K562 (cell line): ENCODE measurements around the gene SPEM2. TPM values are rescaled to one million over a fixed set of nuclear protein-coding genes. Genes with fewer than 3 reads are reported as not detected.

ENCODE experiments used
- ATAC-seq: fragments of 200-7000 bp; cut with Tn5 transposase; 3 replicates; pipeline ENCODE4 v1.9.1; 2020; ENCODE audit warnings: moderate library complexity
- BruUV-seq: library from RNA; stranded (reverse); fragments of 400-500 nt; replicated peaks from 2 replicates; lab custom pipeline; 2021; lab: Mats Ljungman, UMichigan
- CTCF ChIA-PET: fragments of 300-600 bp; formaldehyde crosslinking; extraction: SDS; loops from one replicate; lab custom pipeline; 2021; ENCODE audit warnings: low intra/inter-chr PET ratio; lab: Yijun Ruan, JAX
- POLR2A ChIA-PET: fragments of 300-600, 350-650 bp; sonication (Branson Sonifier 250); formaldehyde crosslinking; extraction: SDS; loops from one replicate; lab custom pipeline; 2021; ENCODE audit warnings: antibody characterized with exemption, inconsistent platforms; lab: Yijun Ruan, JAX
- DNase-seq, 4 experiments: peaks; one replicate each; pipeline versions ENCODE4 v3.0.0 to v3.0.0-alpha.2; 2011 to 2018; ENCODE audit warnings: low spot score in 3 of 4, mixed read lengths in 3 of 4; ENCODE audit errors: extremely low read depth in 1 of 4
- FAIRE-seq: peaks from 2 replicates; lab custom pipeline; 2011; peaks lifted over from hg19 to GRCh38; lab: Jason Lieb, UNC
- H2AFZ ChIP-seq: 2 replicates; pipeline ENCODE4 v1.6.0; 2011; ENCODE audit warnings: low read depth, low read length, control low read depth, inconsistent platforms
- H3K27ac ChIP-seq: fragments of 200-600 bp; 3 replicates; pipeline ENCODE4 v1.8.0; 2011; ENCODE audit warnings: low read depth, mild to moderate bottlenecking, control low read depth, inconsistent platforms, low read length, moderate library complexity, mixed read lengths; ENCODE audit errors: extremely low read depth
- H3K27me3 ChIP-seq, 2 experiments: fragments of 300-600 bp in 1 of 2; 2 replicates in 1 of 2; 3 replicates in 1 of 2; pipeline versions ENCODE4 v1.6.0 to v1.8.0; 2011; ENCODE audit warnings: inconsistent platforms in 2 of 2, low read length in 2 of 2, mild to moderate bottlenecking in 1 of 2, mixed read lengths in 1 of 2, moderate library complexity in 1 of 2; ENCODE audit not compliant: control insufficient read depth in 2 of 2, insufficient read depth in 2 of 2
- H3K36me3 ChIP-seq: fragments of 300-600 bp; 3 replicates; pipeline ENCODE4 v1.8.0; 2011; ENCODE audit warnings: mild to moderate bottlenecking, low read length, inconsistent platforms; ENCODE audit not compliant: control insufficient read depth, insufficient read depth
- H3K4me1 ChIP-seq, 2 experiments: fragments of 200-600 bp in 1 of 2; replicated peaks in 1 of 2; 2 replicates in 1 of 2; 3 replicates in 1 of 2; pipeline versions ENCODE4 v1.5.1 to v1.8.0; 2011; ENCODE audit warnings: inconsistent platforms in 2 of 2, low read length in 2 of 2, mild to moderate bottlenecking in 1 of 2, mixed read lengths in 1 of 2, moderate library complexity in 1 of 2; ENCODE audit not compliant: control insufficient read depth in 2 of 2, insufficient read depth in 2 of 2
- H3K4me2 ChIP-seq: 2 replicates; pipeline ENCODE4 v1.6.1; 2011; ENCODE audit warnings: low read length, control low read depth, inconsistent platforms, mixed read lengths; ENCODE audit not compliant: insufficient read depth
- H3K4me3 ChIP-seq: fragments of 200-600 bp; sonication (generic), shearing (Covaris generic); 2 replicates; pipeline ENCODE4 v1.5.1; 2016; ENCODE audit warnings: control low read depth, inconsistent platforms
- H3K79me2 ChIP-seq: fragments of 200-600 bp; 3 replicates; pipeline ENCODE4 v1.8.0; 2011; ENCODE audit warnings: low read length, inconsistent platforms; ENCODE audit not compliant: control insufficient read depth, insufficient read depth
- H3K9ac ChIP-seq, 2 experiments: 2 replicates each; pipeline versions ENCODE4 v1.6.0 to v1.6.1; 2011; ENCODE audit warnings: low read depth in 2 of 2, low read length in 2 of 2, control low read depth in 1 of 2, inconsistent platforms in 1 of 2, mild to moderate bottlenecking in 1 of 2, mixed read lengths in 1 of 2; ENCODE audit not compliant: insufficient read depth in 1 of 2
- H3K9me1 ChIP-seq: one replicate; pipeline ENCODE4 v1.6.0; 2011; ENCODE audit warnings: inconsistent platforms, mild to moderate bottlenecking, low read length, moderate library complexity; ENCODE audit not compliant: control insufficient read depth, insufficient read depth
- H3K9me3 ChIP-seq: replicated peaks from 2 replicates; pipeline ENCODE4 v1.5.1; 2011; ENCODE audit warnings: low read depth, low read length, inconsistent platforms; ENCODE audit not compliant: control insufficient read depth, insufficient read depth
- H4K20me1 ChIP-seq: replicated peaks from 2 replicates; pipeline ENCODE4 v1.6.1; 2011; ENCODE audit warnings: low read length, inconsistent platforms, mixed read lengths; ENCODE audit not compliant: control insufficient read depth, insufficient read depth
- ETV6 ChIP-seq, 3 experiments: fragments of 150-350 bp in 1 of 3; sonication (generic) in 1 of 3; formaldehyde crosslinking in 1 of 3; IDR thresholded peaks; 2 replicates each; pipeline versions ENCODE4 v1.6.1 to v1.8.0; 2014 to 2022; ENCODE audit warnings: borderline replicate concordance in 2 of 3, low read depth in 2 of 3, antibody characterized with exemption in 1 of 3, low read length in 1 of 3, mild to moderate bottlenecking in 1 of 3, missing genetic modification reagents in 1 of 3
- WGBS: fragments of 100-300 bp; shearing (Covaris generic); methylation state at CpG from one replicate; pipeline ENCODE4 v1.1.6; 2016; ENCODE audit warnings: low coverage, mixed read lengths; ENCODE audit not compliant: insufficient coverage; ENCODE audit errors: missing lambda C conversion rate; 5-methylcytosine and 5-hydroxymethylcytosine counted together
- in situ Hi-C: fragments of 300-500 bp; cut with MboI; formaldehyde crosslinking; loops from 4 replicates; pipeline ENCODE4 v1.15.0; 2018; ENCODE audit warnings: inconsistent platforms, mixed read lengths
- intact Hi-C: fragments of 100-400 bp; cut with micrococcal nuclease; formaldehyde crosslinking; loops from 2 replicates; pipeline ENCODE4 v1.14.2; 2022
- polyA plus RNA-seq, 8 experiments: library from polyadenylated mRNA; depleted of rRNA in 4 of 8; stranded (reverse) in 5 of 8; unstranded in 3 of 8; fragments of >200 nt; fragmentation: Nextera tagmentation in 2 of 8; fragmentation: Illumina TruSeq in 1 of 8; extraction: Ambion mirVana in 2 of 8; extraction: Trizol in 1 of 8; gene quantifications; 2 replicates each; pipeline versions ENCODE4 v1.2.1 to v1.2.3, GENCODE V29; 2011 to 2014; ENCODE audit warnings: inconsistent platforms in 1 of 8, missing spikeins in 1 of 8
- total RNA-seq, 7 experiments: library from RNA; depleted of rRNA in 6 of 7; stranded (reverse); fragments of >200 nt in 6 of 7; fragmentation: Illumina TruSeq in 2 of 7; extraction: Trizol in 2 of 7; gene quantifications; 2 replicates each; pipeline versions ENCODE4 v1.2.1 to v1.2.3, GENCODE V29; 2011 to 2021; ENCODE audit warnings: low replicate concordance in 1 of 7
- TF ChIP-seq, protein P1 (sequence below): sonication (generic); formaldehyde crosslinking; IDR thresholded peaks from 2 replicates; pipeline ENCODE4 v1.8.0; 2022; ENCODE audit warnings: mild to moderate bottlenecking, missing genetic modification reagents

SPEM2 gene
- total and polyA plus RNA-seq, 9 of the 15 experiments (the other 6 are each of a cell fraction or from before 2014, with no cell fraction given), result not detected

DNA sequence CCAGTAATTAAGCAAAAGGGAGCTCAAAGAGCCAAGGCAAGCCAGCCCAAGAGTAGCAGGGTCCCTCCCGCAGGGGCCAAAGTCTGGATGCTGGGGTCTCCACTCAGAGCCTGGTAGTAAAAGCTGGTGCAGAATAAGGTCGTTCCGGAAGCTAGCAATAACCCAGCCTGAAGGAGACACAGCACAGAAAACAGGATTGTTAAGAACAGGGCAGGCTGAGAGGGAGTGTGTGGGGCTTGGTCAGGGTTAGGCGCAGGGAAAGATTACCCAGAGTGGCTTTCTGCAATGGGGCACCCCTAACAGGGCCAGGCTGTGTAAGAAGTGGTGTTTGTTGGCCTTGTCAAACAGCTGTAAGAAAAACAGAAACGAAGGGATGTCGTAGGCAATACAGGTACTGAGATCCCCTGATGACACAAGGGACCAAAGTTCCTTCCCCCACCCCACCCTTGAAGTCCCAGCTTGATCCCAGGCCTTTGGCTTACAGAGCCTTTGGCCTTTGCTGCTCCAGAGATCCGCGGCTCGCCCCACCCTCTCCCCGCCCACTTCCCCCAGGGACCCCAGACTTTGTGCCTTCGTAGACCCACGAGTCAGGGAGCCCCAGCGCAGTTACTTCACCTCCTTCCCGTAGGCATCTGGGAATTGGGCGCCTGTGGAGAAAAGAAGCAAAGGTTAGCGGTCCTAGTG is 22.2 kb upstream of the SPEM2 start:
- BruUV-seq, result TSS peak; percentile 86
- CTCF ChIA-PET, result no interaction called here
- Histone ChIP-seq H3K9me1 (no peaks in the 10 kb centered on the region), H4K20me1 (no peaks in the 10 kb centered on the region), H3K9ac (peak overlapping the region; percentile 75 to 85), H3K4me1 (peaks cover 11 to 25% of the 10 kb centered on the region in 2 experiments; a peak in 3 of 5 replicates), H3K36me3 (peaks cover 3% of the 10 kb centered on the region; the same call in 1 of the 3 replicates), H3K79me2 (peaks cover 8% of the 10 kb centered on the region; the same call in 2 of the 3 replicates), H3K4me3 (peak overlapping the region; percentile 68), H3K27ac (peak overlapping the region; percentile 69), H3K4me2 (peak overlapping the region; percentile 79), H2AFZ (peak overlapping the region; percentile 90), H3K27me3 (no peaks in the 10 kb centered on the region), H3K9me3 (no peaks in the 10 kb centered on the region)
- intact Hi-C loops, result loop anchor here (5.0 kb wide), 2 partner anchors 34 to 79 kb away; partner anchors contain the start of genes FGF11, POLR2A, SLC35G6 and TMEM102
- POLR2A ChIA-PET, result interaction anchor here (0.6 to 1.8 kb wide), 9 partner anchors 17 to 194 kb away, joined by 3 to 23 read pairs (median 3); partner anchors contain the start of genes POLR2A, TNK1 and ZBTB4
- DNase-seq, result peak in 3 of 4 experiments; percentile 51 to 57 (median 55)
- 17% methylated on average over 12 of the region's 16 CpGs for WGBS
- TF ChIP-seq, protein P1, sequence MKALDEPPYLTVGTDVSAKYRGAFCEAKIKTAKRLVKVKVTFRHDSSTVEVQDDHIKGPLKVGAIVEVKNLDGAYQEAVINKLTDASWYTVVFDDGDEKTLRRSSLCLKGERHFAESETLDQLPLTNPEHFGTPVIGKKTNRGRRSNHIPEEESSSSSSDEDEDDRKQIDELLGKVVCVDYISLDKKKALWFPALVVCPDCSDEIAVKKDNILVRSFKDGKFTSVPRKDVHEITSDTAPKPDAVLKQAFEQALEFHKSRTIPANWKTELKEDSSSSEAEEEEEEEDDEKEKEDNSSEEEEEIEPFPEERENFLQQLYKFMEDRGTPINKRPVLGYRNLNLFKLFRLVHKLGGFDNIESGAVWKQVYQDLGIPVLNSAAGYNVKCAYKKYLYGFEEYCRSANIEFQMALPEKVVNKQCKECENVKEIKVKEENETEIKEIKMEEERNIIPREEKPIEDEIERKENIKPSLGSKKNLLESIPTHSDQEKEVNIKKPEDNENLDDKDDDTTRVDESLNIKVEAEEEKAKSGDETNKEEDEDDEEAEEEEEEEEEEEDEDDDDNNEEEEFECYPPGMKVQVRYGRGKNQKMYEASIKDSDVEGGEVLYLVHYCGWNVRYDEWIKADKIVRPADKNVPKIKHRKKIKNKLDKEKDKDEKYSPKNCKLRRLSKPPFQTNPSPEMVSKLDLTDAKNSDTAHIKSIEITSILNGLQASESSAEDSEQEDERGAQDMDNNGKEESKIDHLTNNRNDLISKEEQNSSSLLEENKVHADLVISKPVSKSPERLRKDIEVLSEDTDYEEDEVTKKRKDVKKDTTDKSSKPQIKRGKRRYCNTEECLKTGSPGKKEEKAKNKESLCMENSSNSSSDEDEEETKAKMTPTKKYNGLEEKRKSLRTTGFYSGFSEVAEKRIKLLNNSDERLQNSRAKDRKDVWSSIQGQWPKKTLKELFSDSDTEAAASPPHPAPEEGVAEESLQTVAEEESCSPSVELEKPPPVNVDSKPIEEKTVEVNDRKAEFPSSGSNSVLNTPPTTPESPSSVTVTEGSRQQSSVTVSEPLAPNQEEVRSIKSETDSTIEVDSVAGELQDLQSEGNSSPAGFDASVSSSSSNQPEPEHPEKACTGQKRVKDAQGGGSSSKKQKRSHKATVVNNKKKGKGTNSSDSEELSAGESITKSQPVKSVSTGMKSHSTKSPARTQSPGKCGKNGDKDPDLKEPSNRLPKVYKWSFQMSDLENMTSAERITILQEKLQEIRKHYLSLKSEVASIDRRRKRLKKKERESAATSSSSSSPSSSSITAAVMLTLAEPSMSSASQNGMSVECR (CRISPR knock-in tag), result 0 out of 2 replicates have a peak, but pooled peaks have one; percentile 20
- no peak for TF ChIP-seq ETV6 (IDR thresholded peaks at IDR 0.05; ENCODE audit: borderline replicate concordance in 1 of 2, low read depth in 2 of 2, low read length in 1 of 2)
- no peak for TF ChIP-seq ETV6 (CRISPR knock-in tag; IDR thresholded peaks at IDR 0.05; ENCODE audit: borderline replicate concordance)
- FAIRE-seq, result no peak
- peak; percentile 4; the same call in 2 of the 3 replicates for ATAC-seq
- in situ Hi-C loops, result no loop called here
